GM21529 (cell line): Measurements from ENCODE around the gene NCOA4.
A peak's percentile ranks its signal among the peaks of the same experiment; 100 is the strongest.
"Not testable (repeated sequence)": the region's sequence is repeated elsewhere in the genome, so short reads cannot be mapped to it uniquely, and the experiment has no call there.

Experiments used
- ATAC-seq: cut with Tn5 transposase; IDR thresholded peaks from one replicate; pipeline ENCODE4 v1.9.1; 2021; ENCODE audit not compliant: unreplicated experiment

The NCOA4 gene

GRCh38 chr10:46052791-46053375 lies 22.5 kb upstream of the NCOA4 start:
- no peak for ATAC-seq

GRCh38 chr10:46052057-46052790 lies 21.8 kb upstream of the NCOA4 start:
- ATAC-seq: no peak

- no peak for ATAC-seq
Measured at GRCh38 chr10:46050941-46051623, 20.7 kb upstream of the NCOA4 start.

GRCh38 chr10:46049497-46049831 lies 19.0 kb upstream of the NCOA4 start:
- not testable (repeated sequence) for ATAC-seq

GRCh38 chr10:46048152-46048551 lies 17.7 kb upstream of the NCOA4 start:
- no peak for ATAC-seq

GRCh38 chr10:46046261-46046660 lies 15.8 kb upstream of the NCOA4 start, which contains the start of gene MSMB:
Gene MSMB (minus strand): TSS chr10:46046269. CDS start chr10:46046237, 32 bp downstream.
- no peak for ATAC-seq

- ATAC-seq: no peak
Measured at GRCh38 chr10:46042527-46042926, 12.1 kb upstream of the NCOA4 start.

- no peak for ATAC-seq
Measured at GRCh38 chr10:46040004-46040403, 9.6 kb upstream of the NCOA4 start.

GRCh38 chr10:46037107-46037825 lies 6.8 kb upstream of the NCOA4 start:
- ATAC-seq: no peak

- no peak for ATAC-seq
Measured at GRCh38 chr10:46035923-46036849, 5.8 kb upstream of the NCOA4 start.

- no peak for ATAC-seq
Measured at GRCh38 chr10:46033602-46034011, 3.2 kb upstream of the NCOA4 start.

GRCh38 chr10:46031648-46032532 lies 1.5 kb upstream of the NCOA4 start:
- no peak for ATAC-seq

GRCh38 chr10:46029461-46030030 lies 877 bp downstream of the NCOA4 start:
- no peak for ATAC-seq

GRCh38 chr10:46028584-46029460 lies 1.6 kb downstream of the NCOA4 start:
- peak; percentile 38 for ATAC-seq

GRCh38 chr10:46026106-46026505 lies 4.3 kb downstream of the NCOA4 start:
- ATAC-seq: no peak

GRCh38 chr10:46025406-46025805 lies 5.0 kb downstream of the NCOA4 start:
- no peak for ATAC-seq

GRCh38 chr10:46024948-46025347 lies 5.5 kb downstream of the NCOA4 start:
- no peak for ATAC-seq
